Adrenal gland (tissue), 5 donors: Measurements from ENCODE around the gene UBE2E2.

Source experiments
- POLR2A ChIP-seq, 2 donors: fragments of 450-650 bp; IDR thresholded peaks; one replicate each; pipeline ENCODE4 v1.6.1; 2017; ENCODE audit warnings: antibody characterized with exemption in 2 of 2, mild to moderate bottlenecking in 2 of 2, moderate library complexity in 1 of 2
- TF ChIP-seq, protein P1 (sequence below), 6 experiments: fragments of 450-650 bp in 4 of 6; fragments of 200-600 bp in 2 of 6; sonication (generic) in 1 of 6; IDR thresholded peaks; 1 replicate in 5 of 6; 2 replicates in 1 of 6; pipeline versions ENCODE4 v1.5.1 to v1.8.0; 2016 to 2021; ENCODE audit warnings: antibody characterized with exemption in 6 of 6, mild to moderate bottlenecking in 2 of 6, moderate library complexity in 1 of 6
- donor health status: DM: no; HTN: no; CAD: no.

- TF ChIP-seq, protein P1, sequence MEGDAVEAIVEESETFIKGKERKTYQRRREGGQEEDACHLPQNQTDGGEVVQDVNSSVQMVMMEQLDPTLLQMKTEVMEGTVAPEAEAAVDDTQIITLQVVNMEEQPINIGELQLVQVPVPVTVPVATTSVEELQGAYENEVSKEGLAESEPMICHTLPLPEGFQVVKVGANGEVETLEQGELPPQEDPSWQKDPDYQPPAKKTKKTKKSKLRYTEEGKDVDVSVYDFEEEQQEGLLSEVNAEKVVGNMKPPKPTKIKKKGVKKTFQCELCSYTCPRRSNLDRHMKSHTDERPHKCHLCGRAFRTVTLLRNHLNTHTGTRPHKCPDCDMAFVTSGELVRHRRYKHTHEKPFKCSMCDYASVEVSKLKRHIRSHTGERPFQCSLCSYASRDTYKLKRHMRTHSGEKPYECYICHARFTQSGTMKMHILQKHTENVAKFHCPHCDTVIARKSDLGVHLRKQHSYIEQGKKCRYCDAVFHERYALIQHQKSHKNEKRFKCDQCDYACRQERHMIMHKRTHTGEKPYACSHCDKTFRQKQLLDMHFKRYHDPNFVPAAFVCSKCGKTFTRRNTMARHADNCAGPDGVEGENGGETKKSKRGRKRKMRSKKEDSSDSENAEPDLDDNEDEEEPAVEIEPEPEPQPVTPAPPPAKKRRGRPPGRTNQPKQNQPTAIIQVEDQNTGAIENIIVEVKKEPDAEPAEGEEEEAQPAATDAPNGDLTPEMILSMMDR (IDR thresholded peaks at IDR 0.05), result no peak
- TF ChIP-seq POLR2A (IDR thresholded peaks at IDR 0.05), result no peak
These were observed 430.3 kb downstream of the UBE2E2 start for GRCh38 chr3:23633261-23633960.
